GM12878 (cell line): ENCODE results near the gene NIN. TPM values are rescaled to one million over a fixed set of nuclear protein-coding genes. Genes with fewer than 3 reads are reported as not detected.
"Not testable (repeated sequence)": the region's sequence is repeated elsewhere in the genome, so short reads cannot be mapped to it uniquely, and the experiment has no call there.

ENCODE experiments used
- ATAC-seq: fragments of 200-7000 bp; cut with Tn5 transposase; 3 replicates; pipeline ENCODE4 v1.9.1; 2020; ENCODE audit warnings: mild to moderate bottlenecking, moderate library complexity
- BruUV-seq: library from RNA; stranded (reverse); fragments of 400-500 nt; replicated peaks from 2 replicates; lab custom pipeline; 2021; lab: Mats Ljungman, UMichigan
- CTCF ChIA-PET: fragments of 300-600 bp; sonication (Branson Sonifier 250); formaldehyde crosslinking; extraction: SDS; loops from one replicate; lab custom pipeline; 2021; ENCODE audit warnings: inconsistent platforms; lab: Yijun Ruan, JAX
- POLR2A ChIA-PET: fragments of 350-600 bp; formaldehyde crosslinking; extraction: SDS; loops from one replicate; lab custom pipeline; 2021; ENCODE audit warnings: inconsistent platforms; lab: Charles Lee
- RAD21 ChIA-PET: fragments of 300-600 bp; sonication (Branson Sonifier 250); formaldehyde crosslinking; loops from one replicate; lab custom pipeline; 2023; ENCODE audit warnings: antibody characterized with exemption; ENCODE audit not compliant: unreplicated experiment; lab: Charles Lee
- SMC1A ChIA-PET: fragments of 300-600 bp; sonication (Branson Sonifier 250); formaldehyde crosslinking; loops from one replicate; lab custom pipeline; 2023; ENCODE audit not compliant: unreplicated experiment, uncharacterized antibody; lab: Charles Lee
- DNase-seq: peaks from one replicate; pipeline ENCODE4 v3.0.0-alpha.2; 2011; ENCODE audit warnings: low read depth, low spot score
- FAIRE-seq: peaks from 3 replicates; lab custom pipeline; 2011; peaks lifted over from hg19 to GRCh38; lab: Jason Lieb, UNC
- H2AFZ ChIP-seq: 2 replicates; pipeline ENCODE4 v1.6.0; 2011; ENCODE audit warnings: low read depth, low read length, control low read depth; ENCODE audit not compliant: control insufficient read depth
- H3K27ac ChIP-seq: 2 replicates; pipeline ENCODE4 v1.5.1; 2011; ENCODE audit warnings: control low read depth; ENCODE audit not compliant: control insufficient read depth, insufficient read depth
- H3K27me3 ChIP-seq, 2 experiments: replicated peaks in 1 of 2; 2 replicates each; pipeline versions ENCODE4 v1.6.0 to v1.6.1; 2011; ENCODE audit warnings: low read length in 1 of 2; ENCODE audit not compliant: control insufficient read depth in 2 of 2, insufficient read depth in 2 of 2
- H3K36me3 ChIP-seq, 2 experiments: 2 replicates each; pipeline ENCODE4 v1.5.1; 2011; ENCODE audit warnings: low read length in 1 of 2; ENCODE audit not compliant: control insufficient read depth in 2 of 2, insufficient read depth in 2 of 2
- H3K4me1 ChIP-seq: 2 replicates; pipeline ENCODE4 v1.6.1; 2011; ENCODE audit warnings: mild to moderate bottlenecking, low read length, moderate library complexity, mixed read lengths; ENCODE audit not compliant: control insufficient read depth, insufficient read depth
- H3K4me2 ChIP-seq: 2 replicates; pipeline ENCODE4 v1.6.0; 2011; ENCODE audit warnings: control low read depth; ENCODE audit not compliant: control insufficient read depth, insufficient read depth
- H3K4me3 ChIP-seq: fragments of 200-600 bp; sonication (generic); 2 replicates; pipeline ENCODE4 v1.5.1; 2016
- H3K79me2 ChIP-seq: 2 replicates; pipeline ENCODE4 v1.6.0; 2011; ENCODE audit warnings: low read length; ENCODE audit not compliant: control insufficient read depth, insufficient read depth
- H3K9ac ChIP-seq: 2 replicates; pipeline ENCODE4 v1.8.0; 2011; ENCODE audit warnings: low read length, control low read depth, mixed read lengths; ENCODE audit not compliant: control insufficient read depth, insufficient read depth
- H3K9me3 ChIP-seq: replicated peaks from 3 replicates; pipeline ENCODE4 v1.5.1; 2011; ENCODE audit warnings: mild to moderate bottlenecking, low read length; ENCODE audit not compliant: control insufficient read depth, insufficient read depth
- H4K20me1 ChIP-seq: 2 replicates; pipeline ENCODE4 v1.6.0; 2011; ENCODE audit not compliant: control insufficient read depth, insufficient read depth
- BHLHE40 ChIP-seq, 2 experiments: fragments of 450-650 bp in 1 of 2; IDR thresholded peaks; 2 replicates each; pipeline ENCODE4 v1.6.1; 2011 to 2017; ENCODE audit warnings: low read depth in 2 of 2, borderline replicate concordance in 1 of 2, improper control_type of control experiment in 1 of 2, low read length in 1 of 2, mild to moderate bottlenecking in 1 of 2
- CREM ChIP-seq: IDR thresholded peaks from 2 replicates; pipeline ENCODE4 v1.6.1; 2014; ENCODE audit warnings: antibody characterized with exemption, low read depth
- NFIC ChIP-seq: IDR thresholded peaks from 2 replicates; pipeline ENCODE4 v1.6.1; 2012; ENCODE audit warnings: low read depth, mild to moderate bottlenecking, inconsistent platforms, low read length, moderate library complexity
- RUNX3 ChIP-seq: IDR thresholded peaks from 2 replicates; pipeline ENCODE4 v1.6.1; 2012; ENCODE audit warnings: low read length, inconsistent platforms
- SRF ChIP-seq, 2 experiments: IDR thresholded peaks; 2 replicates each; pipeline ENCODE4 v1.6.1; 2011; ENCODE audit warnings: low read depth in 2 of 2, low read length in 2 of 2, mild to moderate bottlenecking in 1 of 2, moderate library complexity in 1 of 2
- YY1 ChIP-seq: IDR thresholded peaks from 2 replicates; pipeline ENCODE4 v1.6.1; 2011; ENCODE audit warnings: low read depth, mild to moderate bottlenecking, low read length
- whole genome bisulfite sequencing: methylation state at CpG from one replicate; pipeline ENCODE4 v1.1.6; 2016; ENCODE audit warnings: low lambda C conversion rate; ENCODE audit not compliant: insufficient replicate concordance, insufficient coverage; ENCODE audit errors: missing lambda C conversion rate; 5-methylcytosine and 5-hydroxymethylcytosine counted together
- in situ Hi-C: fragments of 300-500 bp; cut with MboI; formaldehyde crosslinking; loops from 9 replicates; pipeline ENCODE4 v1.14.3; 2018; ENCODE audit warnings: mixed read lengths
- intact Hi-C: fragments of 100-400 bp; cut with micrococcal nuclease; formaldehyde crosslinking; loops from one replicate; pipeline ENCODE4 v1.14.2; 2022; ENCODE audit not compliant: unreplicated experiment
- polyA plus RNA-seq, 11 experiments: library from polyadenylated mRNA; depleted of rRNA in 4 of 11; unstranded in 6 of 11; stranded (reverse) in 5 of 11; fragments of >200 nt; fragmentation: Nextera tagmentation in 4 of 11; fragmentation: Illumina TruSeq in 1 of 11; extraction: Ambion mirVana in 4 of 11; extraction: Trizol in 1 of 11; gene quantifications; 1 replicate in 1 of 11; 2 replicates in 10 of 11; pipeline versions ENCODE4 v1.2.1 to v1.2.3, GENCODE V29; 2011 to 2016; ENCODE audit warnings: inconsistent platforms in 2 of 11, missing spikeins in 2 of 11, low read depth in 1 of 11
- total RNA-seq, 4 experiments: library from RNA; depleted of rRNA in 3 of 4; stranded (reverse); fragments of >200 nt in 3 of 4; fragmentation: Illumina TruSeq in 1 of 4; extraction: Trizol in 1 of 4; gene quantifications; 2 replicates each; pipeline versions ENCODE4 v1.2.1 to v1.2.3, GENCODE V29; 2013 to 2021
- TF ChIP-seq, protein P1 (sequence below): fragments of 450-650 bp; IDR thresholded peaks from 2 replicates; pipeline ENCODE4 v1.6.1; 2016; ENCODE audit warnings: mild to moderate bottlenecking

The NIN gene
- total and polyA plus RNA-seq, 10 of the 15 experiments (the other 5 are each of a cell fraction or from before 2014, with no cell fraction given) = 16.2 to 135 (median 70.3) TPM

DNA sequence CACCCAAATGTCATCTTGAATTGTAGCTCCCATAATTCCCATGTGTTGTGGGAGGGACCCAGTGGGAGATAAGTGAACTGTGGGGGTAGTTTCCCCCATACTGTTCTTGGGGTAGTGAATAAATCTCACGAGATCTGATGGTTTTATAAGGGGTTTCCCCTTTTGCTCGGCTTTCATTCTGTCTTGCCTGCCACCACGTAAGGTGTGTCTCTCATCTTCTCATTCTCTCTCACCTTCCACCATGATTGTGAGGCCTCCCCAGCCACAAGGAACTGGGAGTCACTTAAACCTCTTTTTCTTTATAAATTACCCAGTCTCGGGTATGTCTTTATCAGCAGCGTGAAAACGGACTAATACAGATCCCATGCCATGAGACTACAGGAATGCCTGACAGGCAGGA lies 11.7 kb downstream of the NIN start:
- FAIRE-seq, H3K27me3 ChIP-seq, H3K9me3 ChIP-seq, ATAC-seq, BruUV-seq, DNase-seq, in situ Hi-C loops, intact Hi-C loops, H3K9ac ChIP-seq, H3K4me3 ChIP-seq, H2AFZ ChIP-seq, H4K20me1 ChIP-seq: not testable (repeated sequence)
- Histone ChIP-seq H3K27ac (peak overlapping the region; percentile 45), H3K36me3 (peaks cover 0 to 12% of the 10 kb centered on the region in 2 experiments; a peak in 3 of 4 replicates), H3K4me1 (peaks cover 29% of the 10 kb centered on the region), H3K79me2 (peaks cover 94% of the 10 kb centered on the region), H3K4me2 (peak overlapping the region; percentile 45)
- POLR2A ChIA-PET = interaction anchor here (0.7 to 1.6 kb wide), 4 partner anchors 10 to 41 kb away, joined by 4 to 5 read pairs (median 4); no protein-coding TSS in a partner anchor
- RAD21 ChIA-PET = interaction anchor here (2.9 to 7.8 kb wide), 3 partner anchors 10 to 41 kb away, joined by 13 to 91 read pairs (median 87); no protein-coding TSS in a partner anchor
- 57% methylated on average over 6 of the region's 6 CpGs for whole genome bisulfite sequencing
- SMC1A ChIA-PET = interaction anchor here (2.1 to 16.9 kb wide), 4 partner anchors 10 to 41 kb away, joined by 5 to 360 read pairs (median 112); partner anchors contain the start of gene NIN
- TF ChIP-seq YY1 (peak; percentile 79), SRF (IDR thresholded peaks at IDR 0.05; ENCODE audit: low read depth in 2 of 2, low read length in 2 of 2) (peak in 1 of 2 experiments; percentile 80; a peak in 2 of 4 replicates), NFIC (0 out of 2 replicates have a peak, but pooled peaks have one; percentile 22), BHLHE40 (IDR thresholded peaks at IDR 0.05; ENCODE audit: borderline replicate concordance in 1 of 2, low read depth in 2 of 2, low read length in 1 of 2) (peak in 1 of 2 experiments; percentile 15; a peak in 1 of 4 replicates), RUNX3 (peak; percentile 56), CREM (0 out of 2 replicates have a peak, but pooled peaks have one; percentile 23)
- TF ChIP-seq, protein P1, sequence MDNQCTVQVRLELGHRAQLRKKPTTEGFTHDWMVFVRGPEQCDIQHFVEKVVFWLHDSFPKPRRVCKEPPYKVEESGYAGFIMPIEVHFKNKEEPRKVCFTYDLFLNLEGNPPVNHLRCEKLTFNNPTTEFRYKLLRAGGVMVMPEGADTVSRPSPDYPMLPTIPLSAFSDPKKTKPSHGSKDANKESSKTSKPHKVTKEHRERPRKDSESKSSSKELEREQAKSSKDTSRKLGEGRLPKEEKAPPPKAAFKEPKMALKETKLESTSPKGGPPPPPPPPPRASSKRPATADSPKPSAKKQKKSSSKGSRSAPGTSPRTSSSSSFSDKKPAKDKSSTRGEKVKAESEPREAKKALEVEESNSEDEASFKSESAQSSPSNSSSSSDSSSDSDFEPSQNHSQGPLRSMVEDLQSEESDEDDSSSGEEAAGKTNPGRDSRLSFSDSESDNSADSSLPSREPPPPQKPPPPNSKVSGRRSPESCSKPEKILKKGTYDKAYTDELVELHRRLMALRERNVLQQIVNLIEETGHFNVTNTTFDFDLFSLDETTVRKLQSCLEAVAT = peak; percentile 98
- CTCF ChIA-PET = interaction anchor here (4.9 to 6.3 kb wide), 2 partner anchors 40 to 43 kb away, joined by 38 to 56 read pairs; no protein-coding TSS in a partner anchor
